HEK293 (cell line): ENCODE data around the gene GAPVD1.
"Not testable (repeated sequence)": the region's sequence is repeated elsewhere in the genome, so short reads cannot be mapped to it uniquely, and the experiment has no call there.

Experiments
- ZNF148 ChIP-seq: fragments of 450-650 bp; formaldehyde crosslinking; IDR thresholded peaks from 2 replicates; pipeline ENCODE4 v1.5.0; 2017; ENCODE audit warnings: missing biosample characterization, missing genetic modification characterization, borderline replicate concordance
- ZNF350 ChIP-seq: fragments of 450-650 bp; formaldehyde crosslinking; IDR thresholded peaks from 2 replicates; pipeline ENCODE4 v1.5.0; 2017; ENCODE audit warnings: missing biosample characterization, mild to moderate bottlenecking, missing genetic modification characterization

GRCh38 chr9:125234099-125234498 lies 27.5 kb upstream of the GAPVD1 start:
- not testable (repeated sequence) for TF ChIP-seq ZNF148 (tag by site-specific recombination); ZNF350
